Lung (tissue), 12 donors: Measurements from ENCODE around the gene WNT7B. TPM values are rescaled to one million over a fixed set of nuclear protein-coding genes. Genes with fewer than 3 reads are reported as not detected.

Experiments
- ATAC-seq: fragments of 200-7000 bp; cut with Tn5 transposase; one replicate; pipeline ENCODE4 v1.9.1; 2020; ENCODE audit warnings: moderate number of reproducible peaks; ENCODE audit not compliant: insufficient read depth, low FRiP score
- DNase-seq, 3 donors: peaks; one replicate each; pipeline ENCODE4 v3.0.0-alpha.2; 2013 to 2017
- H3K27ac ChIP-seq, 2 donors: one replicate each; pipeline ENCODE4 v1.5.1; 2013; ENCODE audit warnings: mild to moderate bottlenecking in 2 of 2, moderate library complexity in 2 of 2, control low read depth in 1 of 2, inconsistent platforms in 1 of 2, low read depth in 1 of 2, low read length in 1 of 2
- H3K27me3 ChIP-seq, 3 donors: one replicate each; pipeline ENCODE4 v1.5.1; 2013; ENCODE audit warnings: low read length in 2 of 3; ENCODE audit not compliant: control insufficient read depth in 3 of 3, insufficient read depth in 3 of 3
- H3K36me3 ChIP-seq, 4 donors: one replicate each; pipeline ENCODE4 v1.5.1; 2013; ENCODE audit warnings: low read length in 4 of 4, mild to moderate bottlenecking in 1 of 4, moderate library complexity in 1 of 4; ENCODE audit not compliant: control insufficient read depth in 4 of 4, insufficient read depth in 4 of 4
- H3K4me1 ChIP-seq, 5 donors: one replicate each; pipeline ENCODE4 v1.5.1; 2013; ENCODE audit warnings: low read length in 5 of 5, mild to moderate bottlenecking in 2 of 5, moderate library complexity in 1 of 5; ENCODE audit not compliant: control insufficient read depth in 5 of 5, insufficient read depth in 5 of 5
- H3K4me3 ChIP-seq: one replicate; pipeline ENCODE4 v1.5.1; 2013; ENCODE audit warnings: mild to moderate bottlenecking, control low read depth, moderate library complexity
- H3K9ac ChIP-seq, 2 donors: one replicate each; pipeline ENCODE4 v1.5.1; 2013; ENCODE audit warnings: low read length in 2 of 2, control low read depth in 1 of 2; ENCODE audit not compliant: insufficient read depth in 1 of 2
- H3K9me3 ChIP-seq, 4 donors: one replicate each; pipeline ENCODE4 v1.5.1; 2013; ENCODE audit warnings: low read length in 3 of 4, mild to moderate bottlenecking in 1 of 4, moderate library complexity in 1 of 4; ENCODE audit not compliant: control insufficient read depth in 4 of 4, insufficient read depth in 3 of 4
- WGBS, 2 donors: extraction: QIAGEN DNeasy Blood & Tissue Kit; methylation state at CpG; one replicate each; pipeline ENCODE4 v1.1.7; 2013; 5-methylcytosine and 5-hydroxymethylcytosine counted together
- polyA plus RNA-seq, 2 donors: library from polyadenylated mRNA; stranded (reverse); fragments of 200-250 nt; gene quantifications; one replicate each; pipeline ENCODE4 v1.2.1, GENCODE V29; 2013
- total RNA-seq, 2 donors: library from RNA; depleted of rRNA in 1 of 2; stranded (reverse); fragments of >200 nt in 1 of 2; gene quantifications; one replicate each; pipeline ENCODE4 v1.2.1, GENCODE V29; 2014 to 2021
- TF ChIP-seq, protein P1 (sequence below): IDR thresholded peaks from 2 replicates; pipeline ENCODE4 v1.5.1; 2012; ENCODE audit warnings: mild to moderate bottlenecking; ENCODE audit errors: control extremely low read depth, extremely low read depth
- donor health status: control.
- donor health status: control.
- donor health status: Bipolar disorder and iron deficiency.
- donor health status: healthy.
- donor health status: DM: yes; HTN: yes; CAD: no.

The WNT7B gene
- total and polyA plus RNA-seq, 4 donors: 3.5 to 12.5 (median 6.5) TPM

DNA sequence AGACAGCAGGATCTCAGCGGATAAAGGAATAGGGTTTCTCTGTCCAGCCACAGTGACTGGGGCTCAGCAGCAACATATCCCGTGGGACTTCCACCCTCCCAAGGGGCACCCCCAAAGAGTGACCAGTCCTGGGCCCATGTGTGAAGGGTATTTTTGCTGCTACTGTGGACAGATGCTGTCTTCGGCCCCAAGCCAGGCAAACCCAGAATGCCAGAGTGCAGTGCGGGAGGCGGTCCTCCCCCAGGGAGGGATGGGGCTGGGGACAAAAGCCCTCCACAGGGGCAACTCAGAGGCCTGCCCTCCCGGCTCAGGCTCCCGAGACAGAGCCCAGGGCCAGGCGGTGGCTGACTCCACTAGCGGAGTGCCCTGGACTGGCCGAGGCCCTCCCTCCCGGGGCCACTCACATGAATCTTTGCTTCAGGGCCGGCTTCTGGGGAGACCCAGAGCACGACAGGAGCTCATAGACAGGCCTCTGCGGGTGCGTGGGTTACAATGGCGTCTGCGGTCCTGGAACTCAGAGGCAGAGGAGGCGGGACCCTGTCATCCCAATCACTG lies 34.7 kb upstream of the WNT7B start:
- H3K27ac ChIP-seq: no peak overlapping the region
- 89 to 95% methylated on average over 18 of the region's 18 CpGs for WGBS, 2 donors
- peak in 1 of 3 donors; percentile 5 for DNase-seq
- H3K4me3 ChIP-seq: no peak overlapping the region
- no peaks in the 10 kb centered on the region for H3K27me3 ChIP-seq
- no peaks in the 10 kb centered on the region for H3K36me3 ChIP-seq
- peaks cover 0 to 2% (median under 1%) of the 10 kb centered on the region in 4 donors for H3K9me3 ChIP-seq
- peaks cover 0 to 20% (median 19%) of the 10 kb centered on the region in 5 donors for H3K4me1 ChIP-seq
- TF ChIP-seq, protein P1, sequence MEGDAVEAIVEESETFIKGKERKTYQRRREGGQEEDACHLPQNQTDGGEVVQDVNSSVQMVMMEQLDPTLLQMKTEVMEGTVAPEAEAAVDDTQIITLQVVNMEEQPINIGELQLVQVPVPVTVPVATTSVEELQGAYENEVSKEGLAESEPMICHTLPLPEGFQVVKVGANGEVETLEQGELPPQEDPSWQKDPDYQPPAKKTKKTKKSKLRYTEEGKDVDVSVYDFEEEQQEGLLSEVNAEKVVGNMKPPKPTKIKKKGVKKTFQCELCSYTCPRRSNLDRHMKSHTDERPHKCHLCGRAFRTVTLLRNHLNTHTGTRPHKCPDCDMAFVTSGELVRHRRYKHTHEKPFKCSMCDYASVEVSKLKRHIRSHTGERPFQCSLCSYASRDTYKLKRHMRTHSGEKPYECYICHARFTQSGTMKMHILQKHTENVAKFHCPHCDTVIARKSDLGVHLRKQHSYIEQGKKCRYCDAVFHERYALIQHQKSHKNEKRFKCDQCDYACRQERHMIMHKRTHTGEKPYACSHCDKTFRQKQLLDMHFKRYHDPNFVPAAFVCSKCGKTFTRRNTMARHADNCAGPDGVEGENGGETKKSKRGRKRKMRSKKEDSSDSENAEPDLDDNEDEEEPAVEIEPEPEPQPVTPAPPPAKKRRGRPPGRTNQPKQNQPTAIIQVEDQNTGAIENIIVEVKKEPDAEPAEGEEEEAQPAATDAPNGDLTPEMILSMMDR: no peak
- ATAC-seq: no peak
- no peak overlapping the region for H3K9ac ChIP-seq

DNA sequence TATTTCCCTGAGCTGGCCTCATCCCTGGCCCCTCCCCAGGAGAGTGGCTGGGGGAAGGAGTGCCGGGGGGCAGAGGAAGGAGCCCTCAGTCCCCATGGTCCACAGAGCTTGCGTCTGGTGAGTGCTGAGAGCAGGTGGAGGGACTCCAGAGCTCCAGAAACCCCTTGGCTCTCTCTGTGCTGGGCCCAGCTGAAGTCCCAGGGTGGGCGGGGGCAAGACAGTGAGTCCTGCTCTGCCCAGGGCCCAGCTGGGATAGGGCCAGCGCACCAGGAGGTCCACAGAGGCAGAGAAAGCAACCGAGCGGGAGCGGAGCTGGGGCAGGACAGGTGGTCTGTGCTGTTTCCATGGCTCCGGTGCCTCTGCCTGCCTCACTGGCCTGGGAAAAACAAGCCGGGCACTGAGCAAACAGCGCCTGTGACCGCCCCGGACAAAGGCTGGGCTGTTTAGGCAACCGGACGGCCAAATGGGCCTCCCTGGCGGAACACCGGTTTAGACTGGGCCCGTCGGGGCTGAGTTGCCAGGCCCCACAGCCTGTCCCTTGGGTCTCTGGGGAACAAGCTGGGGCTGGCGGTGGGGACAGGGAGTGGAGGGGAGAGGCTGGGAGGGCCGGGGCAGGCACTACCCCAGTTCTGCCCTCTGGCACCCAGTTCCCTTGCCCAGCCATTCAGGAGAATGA lies 34.1 kb upstream of the WNT7B start:
- TF ChIP-seq, protein P1: no peak
- H3K36me3 ChIP-seq: no peaks in the 10 kb centered on the region
- H3K9ac ChIP-seq: no peak overlapping the region
- ATAC-seq: no peak
- no peak overlapping the region for H3K27ac ChIP-seq
- H3K4me1 ChIP-seq: peaks cover 0 to 26% (median 20%) of the 10 kb centered on the region in 5 donors
- peak in 1 of 3 donors; percentile 12 for DNase-seq
- no peak overlapping the region for H3K4me3 ChIP-seq
- WGBS, 2 donors: 95% methylated on average over 20 of the region's 20 CpGs
- H3K27me3 ChIP-seq: no peaks in the 10 kb centered on the region
- H3K9me3 ChIP-seq: peaks cover 0 to 2% (median under 1%) of the 10 kb centered on the region in 4 donors

DNA sequence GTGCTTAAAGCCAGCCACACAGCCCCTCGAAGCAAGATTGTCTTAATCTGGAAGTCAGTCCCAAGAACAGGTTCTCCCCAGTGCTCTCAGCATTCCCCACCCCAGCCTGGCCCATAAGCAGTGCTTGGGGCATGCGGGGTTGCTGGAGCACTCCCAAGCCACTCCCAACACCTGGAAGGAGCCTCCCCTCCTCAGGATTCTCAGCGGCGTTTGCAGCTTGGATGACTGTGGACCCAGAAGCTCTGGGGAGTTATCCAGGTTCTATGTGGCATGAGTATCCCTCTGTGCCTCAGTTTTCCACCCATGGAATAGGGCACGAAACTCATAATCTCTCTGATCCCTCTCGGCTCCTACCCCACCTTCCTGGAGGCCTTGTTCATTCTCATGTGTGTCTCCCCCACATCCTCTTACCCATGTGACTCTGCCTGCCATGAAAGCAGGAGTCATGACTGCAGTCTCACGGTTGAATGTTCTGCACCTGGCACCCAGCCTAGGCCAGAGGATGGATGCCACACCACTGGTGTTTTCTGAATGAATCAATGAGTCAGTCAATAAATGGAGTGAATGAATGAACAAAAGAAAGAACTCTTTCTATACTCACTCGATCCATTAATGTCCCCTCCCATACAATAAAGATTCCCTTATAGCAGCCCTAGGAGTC lies 33.4 kb upstream of the WNT7B start:
- Histone ChIP-seq H3K9me3 (peaks cover 0 to 2% (median under 1%) of the 10 kb centered on the region in 4 donors), H3K27me3 (no peaks in the 10 kb centered on the region), H3K36me3 (no peaks in the 10 kb centered on the region), H3K4me1 (peaks cover 0 to 27% (median 20%) of the 10 kb centered on the region in 5 donors), H3K4me3 (no peak overlapping the region), H3K27ac (no peak overlapping the region), H3K9ac (no peak overlapping the region)
- DNase-seq (peak in 1 of 3 donors; percentile 9), ATAC-seq (no peak)
- TF ChIP-seq, protein P1: no peak
- WGBS, 2 donors: 82 to 92% methylated on average over 8 of the region's 8 CpGs
